CD4-positive, alpha-beta T cell treated with Interleukin-4 for 4 hours (primary cell): ENCODE results near the gene CD2AP.
A peak's percentile ranks its signal among the peaks of the same experiment; 100 is the strongest.
"Not testable (repeated sequence)": the region's sequence is repeated elsewhere in the genome, so short reads cannot be mapped to it uniquely, and the experiment has no call there.

Experiments used
- DNase-seq: peaks from one replicate; pipeline ENCODE4 v3.0.0-alpha.2; 2020

The CD2AP gene

DNA sequence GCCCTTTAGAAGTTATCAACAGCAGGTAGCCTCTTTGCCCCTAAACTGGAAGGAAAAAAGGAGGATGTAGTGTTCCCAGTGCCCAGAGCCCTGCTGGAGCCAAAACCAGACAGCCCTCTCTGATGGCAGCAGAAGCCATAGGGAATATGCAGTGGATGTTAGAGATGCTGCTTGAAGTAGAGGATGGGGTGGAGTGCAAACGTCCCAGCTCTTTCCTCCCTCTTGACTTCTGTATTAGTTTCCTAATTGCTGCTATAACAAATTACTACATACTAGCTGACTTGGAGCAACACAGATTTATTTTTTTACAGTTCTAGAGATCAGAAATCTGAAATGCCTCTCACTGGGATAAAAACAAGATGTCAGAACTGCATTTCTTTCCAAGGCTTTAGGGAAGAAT is 12.5 kb upstream of the CD2AP start:
- DNase-seq, result no peak

DNA sequence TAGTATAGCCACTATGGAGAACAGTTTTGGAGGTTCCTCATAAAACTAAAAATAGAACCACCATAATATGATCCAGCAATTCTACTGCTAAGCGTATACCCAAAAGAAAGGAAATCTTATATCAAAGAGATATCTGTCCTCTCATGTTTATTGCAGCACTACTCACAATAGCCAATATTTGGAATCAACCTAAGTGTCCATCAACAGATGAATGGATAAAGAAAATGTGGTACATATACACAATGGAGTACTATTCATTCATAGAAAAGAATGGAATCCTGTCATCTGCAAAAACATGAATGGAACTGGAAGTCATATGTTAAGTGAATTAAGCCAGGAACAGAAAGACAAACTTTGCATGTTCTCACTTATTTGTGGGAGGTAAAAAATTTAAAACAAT is 5.7 kb upstream of the CD2AP start:
- no peak for DNase-seq

DNA sequence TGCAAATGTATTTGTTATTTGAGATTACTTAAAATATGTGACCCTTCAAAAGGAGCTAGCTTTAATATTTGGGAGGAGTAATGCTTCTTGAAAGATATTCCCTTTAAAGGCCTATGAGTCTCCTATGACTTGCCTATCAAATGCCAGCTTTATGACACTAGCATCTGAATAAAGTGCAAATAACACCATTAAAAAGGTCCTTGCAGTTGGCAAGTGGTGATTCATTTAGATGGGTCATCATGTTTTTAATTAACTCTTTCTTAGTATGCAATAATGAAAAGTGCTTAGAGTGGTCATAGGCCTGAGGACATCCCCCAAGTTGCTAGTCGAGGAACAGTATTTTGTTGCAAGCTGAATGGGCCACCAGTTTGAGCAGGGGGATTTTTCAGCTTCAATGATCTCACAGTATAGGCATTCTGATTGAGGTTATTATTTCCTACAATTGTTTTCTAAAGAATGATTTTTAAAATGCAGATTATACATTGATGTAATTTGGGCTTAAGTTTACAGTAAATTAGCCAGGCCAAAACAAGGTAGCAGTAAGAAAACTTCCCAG is 3.7 kb upstream of the CD2AP start:
- no peak for DNase-seq

DNA sequence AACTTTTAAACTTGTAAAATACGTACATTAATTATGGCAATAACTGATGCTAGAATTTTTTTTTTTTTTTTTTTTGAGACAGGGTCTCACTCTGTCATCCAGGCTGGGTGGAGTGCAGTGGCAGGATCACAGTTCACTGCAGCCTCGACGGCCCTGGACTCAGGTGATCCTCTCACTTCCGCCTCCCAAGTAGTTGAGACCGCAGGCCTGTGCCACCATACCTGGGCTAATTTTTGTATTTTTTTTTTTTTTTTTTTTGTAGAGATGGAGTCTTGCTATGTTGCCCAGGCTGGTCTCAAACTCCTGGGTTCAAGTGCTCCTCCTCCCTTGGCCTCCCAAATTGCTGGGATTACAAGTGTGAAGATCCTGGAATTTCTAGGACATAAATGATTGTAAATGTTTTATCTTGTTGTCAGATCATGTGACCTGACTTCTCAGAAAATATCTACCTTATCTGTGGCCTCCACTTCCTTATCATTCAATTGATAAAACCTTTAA is 2.2 kb upstream of the CD2AP start:
- DNase-seq, result no peak

DNA sequence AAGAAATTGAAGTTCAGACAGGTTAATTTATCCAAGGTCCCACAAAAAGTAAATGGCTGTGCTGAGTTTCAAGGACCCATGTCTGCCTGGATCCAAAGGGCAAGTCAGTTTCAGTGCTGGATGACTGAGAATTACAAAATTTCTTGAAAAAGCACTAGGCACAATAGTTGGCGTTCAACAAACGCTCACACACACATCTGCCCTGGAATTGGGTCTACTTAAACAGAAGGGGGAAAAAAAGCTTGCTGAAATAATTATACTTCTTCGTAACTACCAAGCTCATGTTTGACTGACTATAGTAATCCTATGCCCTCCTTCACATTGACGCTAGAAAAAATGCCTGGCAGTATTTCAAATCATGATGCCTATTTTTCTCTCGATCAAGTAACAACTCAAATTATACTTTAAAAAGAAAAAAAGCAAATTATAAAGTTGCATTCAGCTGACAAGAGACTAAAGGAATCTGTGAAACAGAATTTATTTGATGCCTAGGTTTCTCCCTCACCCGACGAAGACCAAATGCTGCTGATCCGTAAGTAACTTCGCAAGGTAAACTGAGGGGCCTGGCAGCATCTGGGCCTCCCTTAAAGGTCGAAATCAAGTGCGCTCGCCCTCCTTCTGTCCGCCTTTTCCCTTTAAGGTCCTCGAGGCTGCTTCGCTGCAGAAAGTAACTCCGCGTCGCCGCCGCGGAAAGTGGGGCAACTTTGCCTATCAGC is 650 bp upstream of the CD2AP start:
- no peak for DNase-seq

DNA sequence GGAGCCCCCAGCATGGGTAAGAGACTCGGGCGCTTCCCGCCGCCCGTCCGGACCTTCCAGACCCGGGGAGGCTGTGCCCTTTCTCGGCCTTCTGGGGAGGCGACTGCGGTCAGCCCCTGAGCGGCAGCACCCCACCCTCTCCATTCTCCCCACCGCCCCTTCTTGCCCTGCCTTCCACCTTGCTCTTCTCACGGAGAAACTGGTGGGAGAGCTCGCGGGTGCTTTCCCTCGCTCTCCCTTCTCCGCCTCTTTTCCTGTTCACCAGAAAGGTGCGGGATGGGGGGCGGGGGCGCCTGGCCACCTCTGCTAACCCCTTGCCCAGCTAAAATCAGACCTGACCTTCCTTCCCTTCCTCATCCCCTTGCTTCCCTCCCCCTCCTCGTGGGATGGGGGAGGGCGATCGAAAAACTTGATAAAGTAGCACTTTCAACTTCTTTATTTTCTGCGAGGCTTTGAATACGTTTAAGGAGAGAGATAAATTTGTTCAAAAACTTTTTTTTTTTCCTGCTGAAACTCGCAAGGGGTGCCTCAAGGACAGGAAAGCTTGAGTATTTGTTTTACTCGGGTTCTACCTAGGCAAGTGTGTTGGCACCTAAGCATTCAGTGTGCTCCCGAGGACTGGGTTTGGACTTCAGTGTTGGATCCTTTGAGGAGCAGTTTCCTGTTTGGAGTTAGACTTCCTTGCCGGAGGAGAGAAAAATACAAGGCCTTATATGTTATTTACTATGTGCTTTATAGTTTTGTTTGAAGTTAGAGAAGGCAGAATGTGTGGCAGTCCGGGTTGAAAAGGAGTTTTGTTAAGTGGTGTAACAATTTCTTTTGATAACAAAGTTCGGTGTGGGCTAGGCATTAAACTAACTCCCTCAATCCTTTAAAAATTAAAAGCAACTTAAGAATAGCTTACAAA is 897 bp downstream of the CD2AP start:
- peak; percentile 8 for DNase-seq

DNA sequence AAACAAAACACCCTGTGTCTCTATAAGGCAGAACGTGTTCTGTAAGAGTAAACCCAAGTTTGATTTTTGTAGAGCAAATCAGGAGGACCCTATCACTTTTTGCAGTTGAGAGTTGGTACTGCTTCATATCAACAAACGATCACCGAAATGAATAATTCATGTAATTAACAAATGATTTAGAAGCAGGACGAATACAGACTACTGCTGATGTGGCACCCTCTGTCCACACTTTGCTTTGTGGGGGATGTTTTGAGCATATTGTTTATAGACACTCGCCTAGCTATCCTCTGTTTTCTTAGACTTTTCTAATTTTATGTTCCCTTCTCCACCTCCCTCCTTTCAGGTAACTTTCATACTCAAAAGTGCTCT is 1.5 kb downstream of the CD2AP start:
- DNase-seq, result no peak

DNA sequence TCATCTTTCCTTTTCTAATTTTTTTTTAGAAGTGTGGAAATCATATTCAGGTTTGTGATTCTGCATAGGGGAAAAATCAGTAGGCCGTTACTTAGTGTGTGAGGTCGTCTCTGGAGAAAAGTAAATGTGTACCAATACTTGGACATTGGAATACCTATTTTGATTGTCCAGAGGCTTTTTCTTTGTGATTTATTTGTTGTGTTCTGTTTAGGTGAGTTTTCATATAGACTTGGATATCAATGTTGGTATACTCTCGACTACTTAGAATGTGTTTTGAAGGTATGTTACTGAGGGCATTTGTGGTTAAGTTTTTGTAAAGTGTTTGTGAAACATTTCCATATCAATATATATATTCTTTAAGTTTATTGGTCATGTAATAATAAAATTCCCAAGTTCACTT is 2.3 kb downstream of the CD2AP start:
- DNase-seq, result no peak

DNA sequence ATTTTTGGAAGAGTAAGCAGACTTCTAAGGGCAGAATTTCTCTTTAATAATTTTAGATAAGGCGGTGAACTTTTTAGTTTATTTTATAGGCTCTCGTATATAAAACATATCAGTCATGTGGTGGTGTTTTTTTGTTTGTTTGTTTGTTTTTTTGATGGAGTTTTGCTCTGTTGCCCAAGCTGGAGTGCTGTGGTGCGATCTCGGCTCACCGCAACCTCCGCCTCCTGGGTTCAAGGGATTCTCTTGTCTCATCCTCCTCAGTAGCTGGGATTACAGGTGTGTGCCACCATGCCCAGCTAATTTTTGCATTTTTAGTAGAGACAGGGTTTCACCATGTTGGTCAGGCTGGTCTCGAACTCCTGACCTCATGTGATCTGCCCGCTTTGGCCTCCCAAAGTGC is 3.6 kb downstream of the CD2AP start:
- DNase-seq, result not testable (repeated sequence)

DNA sequence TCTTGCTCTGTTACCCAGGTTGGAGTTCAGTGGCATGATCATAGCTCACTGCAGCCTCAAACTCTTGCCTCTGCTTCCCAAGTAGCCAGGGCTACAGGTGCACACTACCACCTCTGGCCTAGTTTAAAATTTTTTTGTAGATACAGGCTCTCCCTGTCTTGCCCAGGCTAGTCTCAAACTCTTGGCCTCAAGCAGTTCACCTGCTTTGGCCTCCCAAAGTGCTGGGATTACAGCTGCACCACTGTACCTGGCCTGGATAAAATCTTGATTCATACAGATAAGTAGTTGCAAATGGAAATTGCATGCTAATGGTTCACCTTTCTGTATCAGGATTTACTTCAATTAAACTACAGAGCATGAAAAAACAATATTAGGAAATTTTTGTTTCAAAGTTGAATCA is 4.2 kb downstream of the CD2AP start:
- DNase-seq, result no peak

DNA sequence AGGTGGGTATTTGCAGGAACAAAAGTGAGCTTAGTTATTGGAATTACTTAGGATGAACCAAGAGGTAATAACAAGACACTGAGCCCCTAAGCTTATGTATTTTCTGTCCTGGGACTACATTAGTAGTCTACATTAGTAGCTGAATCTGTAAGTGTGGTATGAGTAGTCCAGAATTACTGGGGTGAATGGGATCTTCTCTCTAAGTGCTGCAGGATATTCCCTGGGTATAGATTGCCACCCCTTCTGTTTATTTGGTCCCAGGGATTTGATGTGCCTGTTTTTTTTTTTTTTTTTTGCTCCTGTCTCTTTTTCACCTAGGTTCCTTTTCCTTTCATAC is 5.9 kb downstream of the CD2AP start:
- no peak for DNase-seq

DNA sequence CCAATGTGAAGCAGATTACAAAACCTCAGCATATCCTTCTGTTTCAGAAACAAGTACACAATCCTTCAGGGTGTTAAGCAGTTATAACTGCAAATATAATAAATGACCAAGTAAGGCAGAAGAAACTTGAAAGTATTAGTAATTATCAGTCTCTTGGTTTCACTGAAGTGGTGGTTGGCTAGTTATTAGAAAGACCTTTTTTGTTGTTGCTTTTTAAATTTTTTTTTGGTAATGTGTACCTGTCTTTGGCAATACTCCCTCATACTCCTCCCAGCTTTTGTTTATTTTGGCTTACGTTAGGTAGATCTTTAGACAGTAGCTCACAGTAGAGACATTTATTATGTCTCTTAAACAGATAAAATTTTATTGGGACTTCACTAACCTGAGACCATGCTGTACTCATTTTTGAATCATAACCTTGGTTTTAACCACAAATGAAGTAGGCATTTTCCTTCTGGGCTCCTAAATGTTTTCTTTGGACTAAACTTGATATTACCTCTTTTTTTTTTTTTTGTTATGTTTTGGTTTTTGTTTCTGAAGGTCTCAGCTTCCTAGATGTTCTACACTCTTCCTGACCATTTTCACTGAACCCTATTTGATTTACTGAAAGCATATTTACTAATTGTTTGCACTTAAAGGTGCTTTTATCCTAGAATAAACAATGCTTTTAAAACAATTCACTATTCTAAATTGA is 6.4 kb downstream of the CD2AP start:
- no peak for DNase-seq

DNA sequence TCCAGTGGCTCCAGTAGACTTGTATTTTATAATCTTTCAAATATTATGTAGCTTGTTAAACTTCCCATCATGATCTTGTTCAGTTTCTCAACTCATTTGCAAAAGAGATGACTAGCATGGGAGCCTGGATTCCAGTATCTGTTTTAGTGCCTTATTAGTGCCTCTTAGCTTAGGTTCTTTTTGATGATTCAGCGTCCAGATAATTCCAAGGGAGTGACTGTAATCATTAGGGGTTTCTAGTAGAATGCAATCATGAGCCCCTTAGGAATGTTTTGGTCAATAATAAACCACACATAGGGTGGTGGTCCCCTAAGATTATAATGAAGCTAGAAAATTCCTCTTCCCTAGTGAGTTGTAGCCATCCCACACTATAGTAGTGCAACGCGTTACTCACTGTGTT is 7.0 kb downstream of the CD2AP start:
- DNase-seq, result no peak

DNA sequence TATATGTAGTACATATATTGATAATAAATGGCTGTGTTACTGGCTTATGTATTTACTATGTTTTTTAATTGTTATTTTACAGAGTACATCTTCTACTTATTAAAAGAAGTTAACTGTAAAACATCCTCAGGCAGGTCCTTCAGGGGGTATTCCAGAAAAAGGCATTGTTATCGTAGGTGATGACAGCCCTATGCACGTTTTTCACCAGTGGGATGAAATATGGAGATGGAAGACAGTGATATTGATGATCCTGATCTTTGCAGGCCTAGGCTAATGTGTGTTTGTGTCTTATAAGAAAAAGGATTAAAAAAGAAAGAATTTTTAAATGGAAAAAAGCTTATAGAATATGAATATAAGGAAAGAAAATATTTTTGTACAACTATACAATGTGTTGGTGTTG is 7.5 kb downstream of the CD2AP start:
- no peak for DNase-seq

DNA sequence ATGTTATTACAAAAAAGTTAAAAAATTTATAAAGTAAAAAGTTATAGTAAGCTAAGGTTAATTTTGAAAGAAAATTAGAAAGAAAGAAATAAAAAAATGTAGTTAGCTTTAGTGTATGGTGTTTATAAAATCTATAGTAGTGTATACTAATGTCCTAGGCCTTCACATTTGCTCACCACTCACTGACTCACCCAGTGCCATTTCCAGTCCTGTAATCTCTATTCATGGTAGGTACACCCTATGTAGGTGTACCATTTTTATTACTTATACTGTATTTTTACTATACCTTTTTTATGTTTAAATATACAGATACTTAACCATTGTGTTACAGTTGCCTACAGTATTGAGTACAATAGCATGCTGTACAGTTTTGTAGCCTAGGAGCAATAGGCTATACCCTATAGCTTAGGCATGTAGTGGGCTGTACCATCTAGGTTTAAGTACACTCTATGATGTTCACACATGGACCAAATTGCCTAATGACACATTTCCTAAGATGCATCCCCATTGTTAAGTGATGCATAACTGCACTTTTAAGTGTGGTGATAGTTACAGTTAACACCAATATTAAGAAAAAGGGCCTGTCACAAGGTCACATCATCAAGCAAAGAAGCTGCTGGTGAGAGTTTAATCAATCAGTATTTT is 8.0 kb downstream of the CD2AP start:
- no peak for DNase-seq

DNA sequence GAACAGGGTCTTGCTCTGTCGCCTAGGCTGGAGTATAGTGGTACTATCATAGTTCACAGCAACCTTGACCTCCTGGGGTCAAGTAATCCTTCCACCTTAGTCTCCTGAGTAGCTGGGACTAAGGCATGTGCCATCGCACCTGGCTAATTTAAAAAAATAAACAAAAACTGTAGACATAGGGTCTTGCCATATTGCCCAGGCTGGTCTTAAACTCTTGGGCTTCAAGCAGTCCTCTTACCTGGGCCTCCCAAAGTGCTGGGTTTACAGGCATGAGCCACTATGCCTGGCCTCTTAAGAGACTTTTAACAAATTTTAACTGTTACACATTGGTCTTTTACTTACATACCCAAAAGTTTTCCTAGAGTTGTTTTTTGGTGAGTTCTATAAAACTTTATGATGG is 12.4 kb downstream of the CD2AP start:
- no peak for DNase-seq

DNA sequence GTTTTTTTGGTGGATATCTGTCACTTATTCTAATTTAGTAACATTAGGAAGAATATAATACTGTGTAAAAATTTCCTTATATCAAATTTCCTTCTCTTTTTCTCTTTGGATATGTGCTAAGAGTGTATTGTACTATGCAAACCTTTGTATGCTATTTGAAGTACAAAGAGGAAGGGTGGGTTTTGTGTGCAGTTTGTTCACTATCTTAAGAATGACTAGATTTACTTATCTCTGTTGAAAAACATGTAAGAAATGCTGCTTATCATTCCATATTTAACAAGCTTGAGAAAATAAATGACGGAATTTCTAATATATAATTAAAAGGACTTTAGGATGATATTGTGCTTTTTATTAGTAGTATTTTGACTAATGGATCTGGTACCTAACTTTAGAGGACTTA is 13.1 kb downstream of the CD2AP start:
- DNase-seq, result no peak

DNA sequence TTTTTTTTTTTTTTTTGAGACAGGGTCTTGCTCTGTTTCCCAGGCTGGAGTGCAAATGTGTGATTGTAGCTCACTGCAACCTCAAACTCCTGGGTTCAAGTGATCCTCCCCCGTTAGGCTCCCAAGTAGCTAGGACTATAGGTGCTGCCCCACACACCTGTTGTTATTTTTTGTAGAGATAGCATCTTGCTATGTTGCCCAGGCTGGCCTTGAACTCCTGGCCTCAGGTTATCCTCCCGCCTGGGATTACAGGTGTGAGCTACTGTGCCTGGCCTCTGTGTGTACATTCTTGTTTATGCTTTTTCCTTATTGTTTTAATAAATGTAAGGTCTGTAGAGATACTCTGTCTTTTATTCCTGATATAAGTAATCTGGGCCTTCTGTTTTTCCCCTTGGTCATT is 14.8 kb downstream of the CD2AP start:
- DNase-seq, result no peak

DNA sequence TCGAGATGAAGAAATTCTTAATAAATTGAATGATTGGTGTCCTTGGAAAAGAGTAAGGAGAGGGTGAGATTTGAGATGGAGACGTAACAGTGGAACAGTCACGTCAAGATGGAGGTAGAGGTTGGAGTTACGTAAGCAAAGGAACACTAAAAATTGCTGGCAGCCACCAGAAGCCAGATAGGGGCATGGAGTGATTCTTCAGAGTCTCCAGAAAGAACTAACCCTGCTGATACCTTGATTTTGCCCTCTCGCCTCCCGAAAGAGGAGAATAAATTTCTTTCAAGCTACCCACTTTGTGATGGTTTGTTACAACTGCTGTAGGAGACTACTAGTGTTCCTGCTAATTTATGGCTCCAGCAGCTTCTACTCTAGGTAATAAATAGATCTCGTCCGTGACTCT is 17.6 kb downstream of the CD2AP start:
- no peak for DNase-seq

DNA sequence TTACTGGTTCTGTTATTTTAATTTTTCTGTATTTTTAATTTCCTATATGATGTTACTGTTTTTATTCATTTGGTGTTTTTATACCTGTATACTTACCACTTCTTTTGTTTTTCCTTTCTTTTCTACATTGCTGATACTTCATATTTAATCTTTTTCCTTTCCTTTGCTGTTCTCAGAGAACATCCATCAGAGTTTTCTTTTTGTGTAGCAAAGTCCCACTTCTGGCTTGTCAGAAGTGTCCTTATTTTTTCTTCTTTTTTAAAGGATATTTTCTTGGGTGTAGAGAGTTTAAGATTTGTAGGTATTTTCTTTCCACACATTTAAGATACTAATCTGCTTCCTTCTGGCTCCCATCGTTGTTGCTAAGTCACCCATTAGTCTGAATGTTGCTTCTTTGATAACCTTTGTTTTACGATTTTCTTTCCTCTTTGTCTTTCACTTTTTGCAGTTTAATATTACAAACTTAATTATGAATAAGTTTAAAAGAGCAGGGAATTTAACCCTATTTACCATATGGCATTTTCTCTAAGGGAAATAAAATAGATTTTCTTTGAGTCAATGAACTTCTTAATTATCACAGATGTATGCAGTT is 18.5 kb downstream of the CD2AP start:
- no peak for DNase-seq

DNA sequence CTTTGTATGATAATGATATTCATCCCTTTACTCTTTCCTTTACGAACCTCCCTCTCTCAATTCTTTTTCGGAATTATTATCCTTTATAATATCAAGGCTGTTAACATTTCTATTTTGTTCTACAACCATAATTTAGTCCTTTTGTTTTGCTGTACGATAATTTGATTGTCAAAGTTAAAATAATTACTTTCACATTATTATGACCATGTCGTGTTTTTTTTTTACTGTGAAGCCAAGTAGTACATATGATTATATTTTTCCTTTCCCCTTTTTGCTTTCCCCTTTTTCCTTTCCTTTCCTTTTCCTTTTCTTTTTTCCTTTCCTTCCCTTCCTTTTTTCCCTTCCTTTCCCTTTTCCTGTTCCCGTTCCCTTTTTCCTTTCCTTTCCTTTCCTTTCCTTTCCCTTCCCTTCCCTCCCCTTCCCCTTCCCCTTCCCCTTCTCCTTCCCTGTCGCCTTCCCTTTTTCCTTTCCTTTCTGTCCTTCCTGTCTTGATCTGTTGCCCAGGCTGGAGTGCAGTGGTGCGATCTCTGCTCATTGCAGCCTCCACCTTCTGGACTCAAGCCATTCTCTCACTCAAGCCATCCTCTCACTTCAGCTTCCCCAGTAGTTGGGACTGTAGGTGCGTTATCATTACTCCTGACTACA is 19.5 kb downstream of the CD2AP start:
- DNase-seq, result no peak

DNA sequence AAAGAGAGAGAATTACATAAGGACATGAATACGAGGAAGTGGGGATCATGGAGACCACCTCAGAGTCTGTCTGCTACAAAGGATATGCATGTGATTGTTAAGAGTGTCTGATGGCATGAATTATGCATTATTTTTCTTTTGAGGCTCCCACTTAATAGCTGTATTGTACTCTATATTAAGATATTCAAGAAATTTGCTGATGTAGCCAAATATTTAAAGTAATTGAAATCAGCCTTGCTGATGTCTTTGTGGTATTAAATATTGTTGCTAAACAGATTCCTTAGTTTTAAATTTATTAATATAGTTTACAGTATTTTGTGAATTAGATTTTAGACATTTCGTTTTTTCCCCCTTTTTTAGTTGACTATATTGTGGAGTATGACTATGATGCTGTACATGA is 25.3 kb downstream of the CD2AP start:
- no peak for DNase-seq
